SIG-M5 treated with dmso at 0.1 percent for 504 hours (cell line): ENCODE data around the gene EME1.

ENCODE experiments used
- DNase-seq: peaks from one replicate; lab custom pipeline; 2025; ENCODE audit not compliant: unreplicated experiment; lab: John Stamatoyannopoulos, UW

Gene EME1

DNA sequence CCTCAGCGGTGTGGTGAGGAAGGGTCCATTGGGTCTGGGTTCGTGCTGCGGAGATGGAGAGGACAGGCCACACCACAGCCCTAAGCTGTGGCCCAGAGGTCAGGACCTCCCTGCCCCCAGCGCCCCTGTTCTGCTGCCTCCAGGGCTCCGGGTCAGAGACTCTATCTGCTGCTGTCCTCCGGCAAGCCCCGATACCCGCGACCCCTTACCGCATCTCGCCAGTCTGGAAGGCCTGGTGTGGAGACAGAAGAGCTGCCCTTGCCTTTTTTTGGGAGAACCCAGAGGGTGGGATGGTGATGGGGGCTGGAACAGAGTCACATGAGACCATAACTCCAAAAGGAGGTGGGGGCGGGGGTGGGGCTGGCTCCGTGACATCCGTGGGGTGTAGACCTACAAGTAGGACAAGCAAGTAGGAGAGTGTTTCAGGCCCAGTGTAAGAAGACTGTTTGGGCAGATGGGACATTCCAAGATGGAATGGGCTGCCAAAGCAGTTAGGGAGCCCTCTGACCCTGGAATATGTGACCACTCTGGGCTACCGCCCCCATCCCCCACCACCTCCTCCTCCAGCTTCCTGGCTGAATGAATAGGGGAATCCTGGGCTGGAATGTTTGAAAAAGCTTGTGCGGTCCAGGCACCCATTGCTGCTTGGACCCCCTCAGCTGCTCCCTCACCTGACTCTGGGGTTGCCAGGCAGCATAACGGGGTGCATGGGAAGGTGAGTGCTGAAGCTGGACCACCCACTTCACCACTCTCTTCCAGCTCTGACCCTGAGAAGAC is 25.7 kb upstream of the EME1 start:
- DNase-seq, result no peak

DNA sequence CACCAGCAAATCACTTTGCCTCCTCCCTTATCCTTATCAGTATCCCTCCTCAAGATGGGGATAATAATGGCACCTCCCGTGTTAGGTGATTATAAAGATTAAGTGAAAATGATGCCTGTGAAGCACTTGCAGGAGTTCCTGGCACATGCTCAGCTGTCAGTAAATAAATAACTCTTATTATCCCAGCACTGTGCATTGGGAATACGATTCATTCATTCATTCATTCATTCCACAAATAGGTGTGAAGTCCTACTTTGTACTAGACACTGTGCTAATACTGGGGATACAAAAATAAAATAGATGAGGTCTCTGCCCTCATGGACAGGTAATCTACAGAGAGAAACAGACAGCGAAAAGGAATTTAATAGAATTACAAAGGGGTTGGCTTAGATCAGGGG is 25.1 kb upstream of the EME1 start:
- DNase-seq, result no peak

DNA sequence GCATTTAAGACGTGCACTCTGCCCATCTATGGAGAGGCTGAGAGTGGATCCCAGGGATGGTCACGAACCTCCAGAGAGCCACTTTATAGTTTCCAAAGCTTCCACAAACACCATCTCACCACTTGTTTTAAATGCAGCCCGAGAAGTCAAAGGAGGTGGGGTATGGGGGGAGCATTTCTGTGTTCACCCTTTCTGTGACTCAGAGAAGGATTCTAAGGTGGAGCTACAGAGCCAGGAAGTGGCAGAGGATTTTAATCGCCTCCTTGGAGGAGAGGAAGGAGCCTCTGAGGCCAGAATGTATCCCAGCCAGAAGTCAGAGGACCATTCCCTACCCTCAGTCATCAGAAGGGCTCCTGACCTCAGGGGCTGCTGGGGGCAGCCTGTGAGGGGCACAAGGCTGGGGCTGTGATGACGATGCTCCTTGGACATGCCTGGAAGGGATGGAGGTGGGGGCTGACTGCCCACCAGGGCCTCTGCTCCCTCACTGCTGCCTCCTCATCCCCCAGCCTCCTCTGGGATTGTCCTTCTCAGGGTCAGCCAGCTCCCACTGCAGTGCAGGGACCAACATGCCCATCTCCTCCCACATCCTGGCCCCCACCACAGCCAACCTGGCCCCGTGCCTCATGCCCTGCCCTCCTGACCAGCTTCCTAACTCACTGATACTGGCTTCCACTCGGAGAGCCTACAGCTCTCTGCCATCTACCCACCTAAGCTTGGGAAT is 24.3 kb upstream of the EME1 start:
- DNase-seq, result no peak

DNA sequence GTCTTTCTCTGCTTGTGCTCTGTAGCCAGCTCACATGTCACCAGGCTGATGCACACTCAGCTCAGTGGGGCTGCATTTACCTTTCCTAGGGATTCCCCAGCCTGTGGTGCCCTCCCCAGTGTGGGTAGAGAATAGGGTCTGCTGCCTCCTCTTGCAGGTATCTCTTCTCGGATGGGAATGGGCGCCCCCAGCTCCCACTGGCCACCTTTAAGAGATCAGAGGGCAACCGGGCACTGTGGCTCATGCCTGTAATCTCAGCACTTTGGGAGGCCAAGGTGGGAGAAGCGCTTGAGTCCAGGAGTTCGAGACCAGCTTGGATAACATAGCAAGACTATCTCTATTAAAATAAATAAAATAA is 23.8 kb upstream of the EME1 start:
- DNase-seq, result no peak

DNA sequence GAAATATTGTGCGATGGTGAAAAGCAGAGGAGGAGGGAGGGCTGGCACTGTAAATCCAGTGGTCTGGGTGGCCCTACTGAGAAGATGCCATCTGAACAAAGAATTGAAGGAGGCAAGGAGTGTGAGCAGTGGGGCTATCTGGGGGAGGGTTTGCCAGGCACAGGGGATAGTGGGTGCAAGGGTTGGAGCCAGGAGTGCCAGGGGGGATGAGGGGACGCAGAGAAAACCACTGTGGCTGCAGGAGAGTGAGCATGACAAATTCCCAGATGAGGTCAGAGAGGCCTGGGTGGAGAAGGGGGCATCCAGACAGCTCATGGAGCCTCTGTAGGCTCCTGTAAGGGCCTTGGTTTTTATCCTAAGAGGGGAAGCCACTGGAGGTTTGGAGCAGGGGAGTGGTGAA is 22.3 kb upstream of the EME1 start:
- DNase-seq, result no peak

DNA sequence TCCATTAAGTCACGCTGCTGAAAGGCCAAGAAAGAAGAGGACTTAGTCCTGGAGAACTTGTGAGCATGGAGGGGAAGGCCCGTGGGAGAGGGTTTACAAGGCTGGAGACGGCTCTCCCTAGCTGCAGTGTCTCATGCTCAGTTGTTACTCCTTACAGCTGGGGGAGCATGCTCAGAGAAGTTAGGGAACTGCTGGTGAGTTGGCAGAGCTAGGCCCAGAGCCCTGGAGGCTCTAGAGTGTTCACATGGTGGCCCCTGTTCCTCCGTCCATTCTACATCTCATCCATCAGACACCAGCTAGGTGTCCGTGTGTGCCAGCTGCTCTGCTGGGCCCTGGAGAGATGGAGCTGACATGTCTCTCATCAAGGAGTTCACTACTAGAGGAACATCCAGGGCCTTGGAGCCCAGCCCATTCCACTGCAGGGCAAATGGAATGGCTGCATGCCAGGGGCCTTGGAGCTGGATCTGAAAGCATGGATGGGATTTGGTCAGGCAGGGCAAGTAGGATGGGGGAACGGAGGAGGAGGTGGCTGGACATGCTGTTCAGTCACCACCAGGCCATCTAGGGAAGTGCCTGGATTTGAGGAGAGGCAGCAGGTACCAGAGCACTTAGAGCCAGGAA is 20.8 kb upstream of the EME1 start:
- DNase-seq, result no peak

DNA sequence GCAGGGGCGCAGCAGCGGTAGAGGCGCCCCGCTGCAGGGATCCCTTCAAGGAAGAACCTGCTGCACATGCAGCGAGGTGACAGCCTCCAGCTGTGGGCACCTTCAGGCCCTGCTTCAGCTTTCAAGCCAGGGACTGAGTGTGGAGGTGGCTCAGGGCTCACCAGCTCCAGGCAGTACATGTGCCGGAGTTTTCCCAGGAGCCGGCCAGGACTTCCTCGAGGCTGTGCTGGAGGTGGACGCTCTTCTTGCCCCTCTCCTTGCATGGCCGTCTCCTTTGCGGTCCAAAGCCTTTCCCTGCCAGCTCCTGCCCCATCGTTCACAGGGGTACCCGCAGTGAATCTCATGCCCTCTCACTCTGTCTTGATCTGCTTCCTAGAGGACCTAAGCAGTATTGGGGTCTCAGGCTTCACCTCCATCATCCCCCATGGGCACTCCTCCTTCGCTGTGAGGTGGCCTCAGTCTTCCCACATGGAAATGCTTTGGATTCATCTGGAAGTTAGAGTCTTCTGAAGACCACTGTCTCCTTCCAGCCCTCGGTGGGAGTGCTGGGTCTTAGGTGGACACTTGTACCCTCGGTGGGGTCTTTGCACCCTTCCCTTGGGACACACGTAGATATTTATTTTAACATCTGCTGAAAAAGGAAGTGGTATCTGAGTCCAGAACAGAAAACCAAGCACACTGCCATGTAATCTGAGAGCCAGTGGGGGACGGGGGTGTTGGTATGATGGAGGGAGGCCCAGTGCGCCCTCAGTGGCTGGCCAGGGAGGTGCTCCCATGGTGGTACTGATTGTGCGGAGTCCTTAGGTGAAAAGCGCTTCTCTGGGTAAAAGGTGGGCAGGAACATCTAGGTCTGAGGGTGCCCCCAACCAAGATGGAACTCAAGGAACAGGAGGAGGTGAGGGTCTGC is 20.1 kb upstream of the EME1 start:
- DNase-seq, result no peak

DNA sequence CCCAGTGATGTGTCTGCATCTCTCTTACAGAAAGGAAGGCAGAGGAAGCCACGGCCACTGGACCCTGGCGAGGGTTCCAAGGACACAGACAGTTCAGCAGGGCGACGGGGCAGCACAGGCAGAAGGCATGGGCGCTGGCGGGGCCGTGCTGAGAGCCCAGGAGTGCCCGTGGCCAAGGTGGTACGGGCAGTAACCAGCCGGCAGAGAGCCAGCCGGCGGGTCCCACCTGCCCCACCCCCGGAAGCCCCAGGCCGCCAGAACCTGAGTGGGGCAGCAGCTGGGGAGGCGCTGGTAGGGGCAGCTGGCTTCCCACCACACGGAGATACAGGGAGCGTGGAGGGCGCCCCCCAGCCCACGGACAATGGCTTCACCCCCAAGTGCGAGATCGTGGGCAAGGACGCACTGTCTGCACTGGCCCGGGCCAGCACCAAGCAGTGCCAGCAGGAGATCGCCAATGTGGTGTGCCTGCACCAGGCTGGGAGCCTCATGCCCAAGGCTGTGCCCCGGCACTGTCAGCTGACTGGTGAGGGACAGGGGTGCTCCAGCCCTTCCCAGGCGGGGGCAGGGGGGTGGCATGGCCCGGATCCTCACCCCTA is 19.3 kb upstream of the EME1 start:
- DNase-seq, result no peak

DNA sequence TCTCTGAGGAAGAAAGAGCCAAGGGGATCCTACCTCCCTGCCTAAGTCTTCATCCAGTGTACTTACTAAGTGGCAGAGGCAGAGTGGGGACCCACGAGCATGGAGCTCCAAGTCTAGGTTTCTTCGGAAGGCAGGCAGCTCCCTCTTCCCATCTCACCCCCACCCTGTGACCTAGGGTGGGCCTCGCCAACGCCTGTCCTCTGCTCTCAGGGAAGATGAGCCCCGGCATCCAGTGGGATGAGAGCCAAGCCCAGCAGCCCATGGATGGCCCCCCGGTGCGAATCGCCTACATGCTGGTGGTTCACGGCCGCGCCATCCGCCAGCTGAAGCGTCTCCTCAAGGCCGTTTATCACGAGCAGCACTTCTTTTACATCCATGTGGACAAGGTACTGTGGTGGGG is 18.8 kb upstream of the EME1 start:
- DNase-seq, result no peak

DNA sequence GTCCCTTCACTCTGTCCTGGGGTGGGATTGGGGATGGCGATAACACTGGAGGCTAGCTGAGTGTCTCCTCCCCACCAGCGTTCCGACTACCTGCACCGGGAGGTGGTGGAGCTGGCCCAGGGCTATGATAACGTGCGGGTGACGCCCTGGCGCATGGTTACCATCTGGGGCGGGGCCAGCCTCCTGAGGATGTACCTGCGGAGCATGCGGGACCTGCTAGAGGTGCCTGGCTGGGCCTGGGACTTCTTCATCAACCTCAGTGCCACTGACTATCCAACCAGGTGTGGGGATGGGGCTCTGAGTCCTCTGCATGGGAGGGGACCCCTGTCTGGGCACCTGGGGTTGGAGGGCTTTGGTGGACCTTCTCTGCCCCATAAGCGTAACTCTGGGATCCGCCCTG is 18.3 kb upstream of the EME1 start:
- DNase-seq, result no peak

DNA sequence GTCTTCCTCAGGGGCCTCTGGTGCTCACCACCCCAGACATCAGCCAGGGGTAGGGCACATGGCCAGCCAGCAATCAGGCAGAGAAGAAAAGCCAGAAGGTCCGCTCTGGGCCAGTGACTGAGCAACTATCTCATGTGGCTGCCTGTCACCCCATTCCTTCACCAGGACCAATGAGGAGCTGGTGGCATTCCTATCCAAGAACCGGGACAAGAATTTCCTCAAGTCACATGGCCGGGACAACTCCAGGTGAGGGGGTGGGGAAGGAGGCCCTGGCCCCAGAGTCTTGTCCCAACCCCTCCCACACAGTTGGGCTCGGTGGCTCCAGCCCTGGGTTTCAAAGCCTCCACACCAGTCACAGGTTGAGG is 17.7 kb upstream of the EME1 start:
- DNase-seq, result no peak

DNA sequence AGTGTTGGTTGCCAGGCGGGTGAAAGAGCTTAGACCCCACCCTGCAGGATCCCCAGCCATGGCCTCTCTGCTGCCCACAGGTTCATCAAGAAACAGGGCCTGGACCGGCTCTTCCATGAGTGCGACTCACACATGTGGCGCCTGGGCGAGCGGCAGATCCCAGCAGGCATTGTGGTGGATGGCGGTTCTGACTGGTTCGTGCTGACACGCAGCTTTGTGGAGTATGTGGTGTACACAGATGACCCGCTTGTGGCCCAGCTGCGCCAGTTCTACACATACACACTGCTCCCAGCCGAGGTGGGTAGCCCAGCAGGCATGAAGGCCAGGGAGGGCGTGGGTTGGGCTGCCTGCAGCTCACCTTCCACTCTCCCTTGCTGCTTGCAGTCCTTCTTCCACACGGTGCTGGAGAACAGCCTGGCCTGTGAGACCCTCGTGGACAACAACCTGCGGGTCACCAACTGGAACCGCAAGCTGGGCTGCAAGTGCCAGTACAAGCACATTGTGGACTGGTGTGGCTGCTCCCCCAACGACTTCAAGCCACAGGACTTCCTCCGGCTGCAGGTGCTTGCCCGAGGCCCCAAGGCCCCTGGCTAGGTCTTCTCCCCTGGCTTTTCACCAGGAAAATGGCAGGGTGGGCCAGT is 17.2 kb upstream of the EME1 start:
- DNase-seq, result no peak

DNA sequence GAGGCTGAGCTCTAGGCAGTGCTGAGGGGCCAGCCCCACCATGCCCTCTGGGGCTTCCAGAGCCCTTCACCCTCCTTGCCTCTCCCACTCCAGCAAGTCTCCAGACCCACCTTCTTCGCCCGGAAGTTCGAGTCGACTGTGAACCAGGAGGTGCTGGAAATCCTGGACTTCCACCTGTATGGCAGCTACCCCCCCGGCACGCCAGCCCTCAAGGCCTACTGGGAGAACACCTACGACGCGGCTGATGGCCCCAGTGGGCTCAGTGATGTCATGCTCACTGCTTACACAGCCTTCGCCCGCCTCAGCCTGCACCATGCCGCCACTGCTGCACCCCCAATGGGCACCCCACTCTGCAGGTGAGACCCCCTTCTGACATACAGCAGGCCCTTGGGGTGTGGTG is 16.6 kb upstream of the EME1 start:
- DNase-seq, result no peak

DNA sequence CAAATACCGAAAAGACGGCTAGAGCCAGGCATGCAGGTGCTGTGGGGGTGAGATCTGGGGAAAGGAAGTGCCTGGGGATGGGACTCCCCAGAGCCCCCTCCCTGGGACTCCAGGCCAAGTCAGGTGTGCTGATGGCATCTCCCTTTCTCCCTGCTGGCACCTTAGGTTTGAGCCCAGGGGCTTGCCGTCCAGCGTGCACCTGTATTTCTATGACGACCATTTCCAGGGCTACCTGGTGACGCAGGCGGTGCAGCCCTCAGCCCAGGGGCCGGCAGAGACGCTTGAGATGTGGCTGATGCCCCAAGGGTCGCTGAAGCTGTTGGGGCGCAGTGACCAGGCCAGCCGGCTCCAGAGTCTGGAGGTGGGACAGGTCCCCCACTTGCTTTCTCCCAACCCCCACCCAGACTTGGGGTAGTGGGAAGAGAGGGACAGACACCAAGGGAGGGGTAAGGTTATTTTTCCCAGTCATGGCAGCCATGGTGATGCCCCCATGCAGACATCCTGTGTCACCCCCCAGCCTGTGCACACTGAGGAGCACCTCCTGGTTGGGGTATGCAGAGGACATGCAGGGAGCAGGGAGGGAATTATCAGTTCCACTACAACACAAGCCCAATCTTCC is 16.0 kb upstream of the EME1 start:
- no peak for DNase-seq

DNA sequence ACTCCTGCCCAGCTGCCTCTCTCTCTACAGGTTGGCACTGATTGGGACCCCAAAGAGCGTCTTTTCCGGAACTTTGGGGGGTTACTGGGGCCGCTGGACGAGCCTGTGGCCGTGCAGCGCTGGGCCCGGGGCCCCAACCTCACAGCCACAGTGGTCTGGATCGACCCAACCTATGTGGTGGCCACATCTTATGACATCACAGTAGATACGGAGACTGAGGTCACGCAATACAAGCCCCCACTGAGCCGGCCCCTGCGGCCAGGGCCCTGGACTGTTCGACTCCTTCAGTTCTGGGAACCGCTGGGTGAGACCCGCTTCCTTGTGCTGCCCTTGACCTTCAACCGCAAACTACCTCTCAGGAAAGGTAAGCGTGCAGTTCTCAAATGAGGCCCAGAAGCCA is 14.9 kb upstream of the EME1 start:
- DNase-seq, result no peak

DNA sequence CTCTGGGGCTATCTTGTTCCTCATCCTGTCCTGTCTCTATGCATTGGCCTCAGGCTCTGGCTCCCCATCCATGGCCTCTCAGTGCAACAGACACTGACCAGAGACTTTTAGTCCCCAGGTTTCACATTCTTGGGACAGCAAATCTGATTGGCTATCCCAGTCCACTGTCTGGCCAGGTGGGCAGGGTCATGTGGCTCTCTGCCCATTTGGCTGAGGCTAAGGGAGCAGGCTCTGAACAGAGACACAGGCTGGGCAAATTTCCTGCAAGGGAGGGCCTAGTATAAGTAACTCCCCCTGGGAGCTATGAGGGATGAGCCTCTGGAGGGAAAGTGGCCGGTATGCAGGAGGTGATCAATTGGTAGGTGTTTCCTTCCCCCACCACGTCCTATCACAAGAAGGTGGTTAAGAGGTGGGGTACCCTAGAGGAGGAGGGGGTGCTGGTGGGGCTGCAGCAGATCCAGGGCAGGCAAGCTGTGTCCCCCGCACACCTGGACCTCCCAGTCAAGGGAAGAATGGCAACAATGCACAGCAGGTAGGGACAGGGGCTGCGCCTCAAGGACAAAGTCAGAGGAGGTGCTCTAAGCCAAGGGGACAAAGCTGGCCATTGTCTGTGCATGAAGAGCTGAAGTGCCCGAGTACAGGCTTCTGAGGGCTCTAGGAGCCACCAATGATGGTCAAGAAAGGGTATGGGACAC is 13.9 kb upstream of the EME1 start:
- no peak for DNase-seq

DNA sequence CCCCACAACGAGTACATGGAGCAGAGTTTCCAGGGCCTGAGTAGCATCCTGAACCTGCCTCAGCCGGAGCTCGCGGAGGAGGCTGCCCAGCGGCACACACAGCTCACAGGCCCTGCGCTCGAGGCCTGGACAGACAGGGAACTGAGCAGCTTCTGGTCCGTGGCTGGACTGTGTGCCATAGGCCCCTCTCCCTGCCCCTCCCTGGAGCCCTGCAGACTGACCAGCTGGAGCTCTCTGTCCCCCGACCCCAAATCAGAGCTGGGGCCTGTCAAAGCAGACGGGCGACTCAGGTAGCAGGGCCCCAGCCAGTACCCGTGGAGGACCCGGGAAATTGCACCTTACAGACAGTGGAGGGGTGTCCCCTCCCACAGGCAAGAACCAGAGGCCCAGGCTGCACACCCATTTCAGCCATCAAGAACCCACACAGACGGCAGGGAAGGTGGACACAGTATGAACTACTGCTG is 13.0 kb upstream of the EME1 start:
- no peak for DNase-seq

DNA sequence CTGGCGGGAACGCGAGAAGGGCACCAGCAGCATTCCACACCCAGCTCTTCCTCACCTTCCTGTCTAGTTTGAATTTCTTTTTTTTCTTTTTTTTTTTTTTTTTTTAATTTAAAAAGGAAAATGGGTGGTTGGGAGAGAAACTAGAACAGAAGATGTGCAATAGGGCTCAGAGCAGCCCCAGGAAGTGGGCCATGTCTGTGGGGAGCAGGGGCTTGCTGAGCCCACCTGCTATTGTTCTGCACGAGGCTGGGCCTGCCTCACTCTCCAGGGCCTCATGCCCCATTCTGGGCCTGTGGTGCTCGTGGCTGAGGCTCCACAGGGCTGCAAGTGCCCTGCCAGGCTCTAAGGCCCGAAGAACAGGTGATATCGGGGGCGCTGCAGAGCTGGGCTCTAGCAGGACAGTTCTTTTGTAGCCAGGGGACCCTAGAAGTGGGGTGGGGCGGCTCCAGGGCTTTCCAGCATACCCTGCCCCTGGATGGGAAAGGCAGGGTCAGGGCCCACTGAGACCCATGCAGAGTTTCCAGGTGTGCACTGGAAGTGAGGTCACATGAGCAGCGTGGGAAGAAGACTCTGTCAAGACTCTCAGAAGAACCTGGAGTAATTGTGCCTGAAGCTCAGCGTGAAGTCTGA is 12.4 kb upstream of the EME1 start:
- no peak for DNase-seq
